HG03045 (cell line): ENCODE results near the gene TRIM9.

Experiments
- ATAC-seq: cut with Tn5 transposase; IDR thresholded peaks from one replicate; pipeline ENCODE4 v1.9.1; 2021; ENCODE audit warnings: mild to moderate bottlenecking, moderate library complexity; ENCODE audit not compliant: unreplicated experiment

TRIM9 gene

GRCh38 chr14:51059032-51059431 is 35.9 kb downstream of the TRIM9 start:
- no peak for ATAC-seq

DNA sequence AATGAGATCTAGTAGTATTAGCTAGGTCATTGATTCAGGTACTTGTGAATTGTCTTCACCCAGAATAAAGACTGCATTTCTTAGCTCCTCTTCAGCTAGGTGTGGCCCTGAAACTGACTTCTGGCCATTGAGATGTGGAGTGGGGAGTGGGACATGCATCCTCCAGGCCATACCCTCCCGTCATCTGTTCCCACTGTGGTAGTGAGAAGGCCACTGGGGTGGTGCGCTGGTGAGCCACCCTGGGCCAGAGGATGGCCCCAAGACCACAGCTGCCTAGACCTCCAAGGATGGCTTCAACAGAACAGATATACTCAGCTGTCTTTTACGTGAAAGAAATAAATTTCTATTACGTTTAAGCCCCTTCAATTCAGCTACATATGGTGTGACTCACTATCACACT is 36.5 kb downstream of the TRIM9 start:
- ATAC-seq, result no peak

DNA sequence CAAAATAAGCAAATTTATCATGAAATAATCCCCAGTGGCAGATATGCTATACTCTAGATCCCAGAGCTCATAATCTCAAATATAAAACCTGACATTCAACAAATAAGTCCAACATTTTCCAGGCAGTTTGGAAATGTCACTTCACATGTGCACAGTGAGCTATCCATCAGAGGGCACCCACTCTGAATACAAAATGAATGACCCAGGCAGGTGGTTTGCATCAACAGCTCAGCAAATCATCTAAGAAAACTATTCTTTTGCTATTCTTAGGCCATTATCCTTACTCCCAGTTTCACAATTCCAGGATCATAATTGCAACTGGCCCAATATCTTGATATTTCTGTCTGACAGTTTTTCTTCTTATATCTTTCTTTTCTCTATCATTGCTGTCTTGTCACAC is 38.5 kb downstream of the TRIM9 start:
- ATAC-seq, result no peak

- ATAC-seq, result no peak
These were observed 41.7 kb downstream of the TRIM9 start for GRCh38 chr14:51053157-51053556.

DNA sequence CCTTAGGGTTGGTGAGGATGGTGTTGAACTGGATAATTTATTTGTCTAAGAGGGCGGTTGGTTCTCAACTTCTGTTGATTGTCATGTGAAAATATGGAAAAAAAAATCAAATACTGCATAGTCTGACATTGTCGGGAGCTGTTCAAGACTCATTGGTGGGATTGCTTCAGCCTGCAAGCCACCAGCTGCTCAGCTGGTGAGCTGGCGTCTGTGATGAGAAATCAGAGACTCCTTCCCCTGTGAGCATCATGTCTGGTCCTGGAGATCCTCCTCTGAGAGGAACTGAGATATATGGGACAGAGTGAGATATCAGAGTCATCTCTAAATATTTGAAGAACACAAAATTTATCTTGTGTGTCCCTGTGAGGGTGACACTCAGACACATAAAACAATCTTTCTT is 49.9 kb downstream of the TRIM9 start:
- no peak for ATAC-seq

DNA sequence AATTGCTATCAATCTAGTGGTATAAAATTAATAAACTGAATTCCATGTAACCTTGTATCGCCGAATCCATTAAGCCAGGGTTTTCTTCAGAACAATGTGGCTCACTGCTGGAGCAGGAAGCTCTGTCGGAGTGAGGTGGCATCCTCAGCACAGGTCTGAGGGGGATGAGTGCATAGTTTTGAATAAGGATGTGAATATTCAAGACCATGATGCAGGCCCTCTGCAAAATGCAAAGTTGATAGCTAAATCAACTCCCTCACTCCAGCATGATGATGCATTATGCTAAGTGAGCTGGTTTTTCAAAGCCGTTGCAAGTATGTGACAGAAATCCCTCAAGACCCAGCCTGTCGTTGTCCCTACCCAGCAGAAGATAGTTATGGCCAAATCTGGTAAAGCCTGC is 53.0 kb downstream of the TRIM9 start:
- no peak for ATAC-seq

- no peak for ATAC-seq
These were observed 53.8 kb downstream of the TRIM9 start for GRCh38 chr14:51041108-51041531.

DNA sequence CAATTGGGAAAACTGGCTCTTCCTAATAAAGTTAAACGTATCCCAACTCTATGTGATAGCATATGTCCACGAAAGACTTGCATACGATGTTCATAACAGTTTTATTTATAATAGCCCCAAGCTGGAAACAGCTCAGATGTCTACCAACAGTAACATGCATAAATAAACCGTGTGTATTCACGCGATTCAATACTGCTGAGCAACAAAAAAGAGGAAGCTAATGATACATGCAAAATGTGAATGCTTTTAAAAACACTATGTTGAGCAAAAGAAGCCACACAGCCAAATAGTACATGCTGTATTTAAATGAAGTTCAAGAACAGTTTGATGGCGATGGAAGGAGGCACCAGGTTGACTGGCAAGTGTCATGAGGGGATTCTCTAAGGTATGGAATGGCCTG is 55.7 kb downstream of the TRIM9 start:
- ATAC-seq, result no peak

DNA sequence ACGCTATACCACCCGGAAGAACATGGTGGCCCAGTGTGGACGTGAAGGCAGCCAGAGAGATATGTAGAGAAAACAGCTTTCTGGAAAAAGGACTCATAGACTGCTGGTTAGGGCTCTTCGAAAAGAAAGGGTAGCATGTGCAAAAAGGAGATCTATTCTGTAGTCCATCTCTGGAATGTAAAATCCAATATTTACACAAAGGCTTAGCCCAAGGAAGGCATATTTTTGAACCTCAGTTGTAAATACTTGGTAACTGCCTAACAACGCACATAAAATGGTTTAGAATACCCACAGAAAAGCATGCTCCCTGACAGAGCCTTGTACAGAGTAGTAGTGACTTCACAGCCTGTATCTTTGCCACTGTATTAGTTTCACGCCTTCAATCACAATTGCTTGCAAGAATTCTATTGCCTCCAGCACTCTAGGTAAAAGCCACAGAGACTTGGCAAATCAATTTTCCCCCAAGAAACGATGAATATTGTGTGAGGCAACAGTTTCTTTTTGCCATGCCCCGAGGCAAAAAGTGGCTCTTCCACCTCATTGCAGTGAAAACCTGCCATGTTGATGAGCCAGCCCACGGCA is 59.2 kb downstream of the TRIM9 start:
- no peak for ATAC-seq

DNA sequence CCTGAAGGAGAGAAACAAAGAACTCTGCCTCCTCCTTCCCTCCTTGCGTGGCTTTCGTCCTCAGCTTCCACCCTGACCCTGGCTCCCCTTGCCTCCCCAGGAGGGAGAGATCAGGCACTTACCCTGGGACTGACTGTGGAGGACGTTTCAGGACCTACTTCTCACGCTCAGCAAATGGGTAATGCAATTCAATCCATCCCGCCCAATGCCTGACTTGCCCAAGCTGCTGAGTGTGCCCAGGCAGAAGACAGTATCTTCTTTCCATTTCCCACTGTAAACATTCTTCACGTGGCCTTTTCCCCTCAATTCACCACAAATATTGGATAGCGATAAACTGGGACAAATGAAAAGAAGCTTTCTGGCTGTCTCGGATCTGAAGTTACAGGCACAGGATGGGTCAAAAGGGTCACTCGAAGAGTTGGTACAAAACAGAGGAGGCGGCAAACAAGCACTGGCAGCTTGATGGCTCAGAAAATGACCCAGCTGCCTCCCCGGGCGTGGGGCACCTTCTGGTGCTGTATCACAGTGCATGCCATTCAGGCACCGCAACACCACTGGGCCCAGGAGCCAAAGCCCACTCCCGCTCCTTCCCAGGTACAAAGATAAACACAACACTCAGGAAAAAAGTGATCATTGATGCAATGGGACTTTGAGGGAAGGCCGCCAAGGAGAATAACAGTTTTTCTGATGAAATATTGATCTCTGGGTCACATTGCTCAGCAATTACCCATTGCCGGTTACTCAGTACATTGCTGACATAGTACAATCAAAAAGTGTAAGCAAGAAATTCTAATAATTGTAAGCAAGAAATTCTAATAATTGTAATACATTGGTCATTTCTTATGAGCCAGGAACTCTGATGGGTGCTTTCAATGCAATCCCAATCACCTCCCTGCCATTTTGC is 65.8 kb downstream of the TRIM9 start:
- ATAC-seq, result no peak

GRCh38 chr14:51028361-51028760 is 66.5 kb downstream of the TRIM9 start:
- ATAC-seq, result no peak

GRCh38 chr14:51024377-51024776 is 70.5 kb downstream of the TRIM9 start:
- ATAC-seq, result no peak

GRCh38 chr14:51023964-51024363 is 70.9 kb downstream of the TRIM9 start:
- no peak for ATAC-seq

DNA sequence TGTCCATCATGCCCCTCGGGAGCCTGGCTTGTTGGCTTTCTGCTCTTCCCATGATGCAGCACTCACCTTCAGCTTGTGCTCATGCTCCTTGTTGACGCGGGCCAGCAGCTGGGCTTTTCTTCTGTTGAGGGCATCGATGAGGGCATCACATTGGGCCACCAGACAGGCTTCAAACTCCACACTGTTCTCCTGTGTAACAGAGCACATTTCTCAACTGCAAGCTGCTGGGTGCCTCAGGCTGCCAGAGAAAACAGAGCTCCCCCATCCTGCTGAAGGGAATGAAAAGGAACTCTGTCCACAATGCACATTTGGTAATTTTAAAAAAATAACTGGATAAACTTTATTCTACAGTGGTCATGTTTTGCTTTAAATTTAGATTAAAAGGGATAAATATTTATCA is 72.1 kb downstream of the TRIM9 start:
- ATAC-seq, result no peak

DNA sequence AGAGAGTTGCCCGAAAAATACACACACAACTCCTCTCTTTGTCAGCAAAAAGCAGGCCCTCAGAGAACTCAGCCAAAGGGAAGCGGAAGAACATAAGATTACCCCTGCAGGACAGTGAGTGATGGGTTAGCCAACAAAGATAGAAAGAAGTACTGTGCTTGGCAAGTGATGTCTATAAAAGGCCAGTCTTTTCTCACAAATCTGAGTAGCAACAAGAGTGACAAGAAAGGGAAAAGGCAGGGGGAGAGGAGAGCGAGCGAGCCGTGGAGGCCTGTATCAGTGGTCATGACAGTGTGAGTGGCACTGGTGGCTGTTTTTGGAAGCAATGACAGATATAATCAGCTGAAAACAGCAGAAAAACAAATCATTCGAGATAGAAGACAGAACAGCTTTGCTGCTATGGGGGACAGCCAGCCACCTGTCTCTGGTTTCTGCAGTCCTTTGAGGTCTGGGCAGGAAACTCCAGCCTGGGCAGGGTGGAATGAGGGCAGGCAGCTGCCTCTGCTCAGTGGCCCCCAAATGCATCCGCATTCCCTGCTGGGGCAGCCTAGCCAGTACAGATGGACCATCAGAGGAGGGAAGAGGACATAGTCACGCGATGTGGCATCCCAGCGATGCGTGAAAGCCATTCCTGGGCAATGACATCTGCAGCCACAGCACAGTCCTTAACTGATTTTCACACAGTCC is 74.7 kb downstream of the TRIM9 start:
- no peak for ATAC-seq

- ATAC-seq, result no peak
These were observed 75.8 kb downstream of the TRIM9 start for GRCh38 chr14:51019089-51019488.

DNA sequence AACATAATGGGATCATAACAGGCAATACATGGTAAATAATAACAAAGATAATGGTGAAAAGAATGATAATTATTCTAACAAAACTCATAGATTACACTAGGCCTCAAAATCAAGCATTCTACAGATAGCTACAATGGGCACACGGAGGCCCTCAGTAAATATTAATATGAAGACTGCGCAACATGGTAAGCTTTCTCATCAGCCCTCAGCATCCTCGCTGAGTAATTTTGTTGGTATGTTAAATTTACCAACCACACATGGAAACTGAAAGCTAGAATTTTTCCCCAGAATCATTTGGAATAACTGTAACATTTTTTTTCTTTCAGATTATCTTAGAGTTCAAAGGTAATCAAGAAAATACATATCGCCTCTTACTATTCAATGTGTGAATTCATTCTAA is 76.4 kb downstream of the TRIM9 start:
- ATAC-seq, result no peak

GRCh38 chr14:51014625-51015024 is 80.3 kb downstream of the TRIM9 start:
- no peak for ATAC-seq

DNA sequence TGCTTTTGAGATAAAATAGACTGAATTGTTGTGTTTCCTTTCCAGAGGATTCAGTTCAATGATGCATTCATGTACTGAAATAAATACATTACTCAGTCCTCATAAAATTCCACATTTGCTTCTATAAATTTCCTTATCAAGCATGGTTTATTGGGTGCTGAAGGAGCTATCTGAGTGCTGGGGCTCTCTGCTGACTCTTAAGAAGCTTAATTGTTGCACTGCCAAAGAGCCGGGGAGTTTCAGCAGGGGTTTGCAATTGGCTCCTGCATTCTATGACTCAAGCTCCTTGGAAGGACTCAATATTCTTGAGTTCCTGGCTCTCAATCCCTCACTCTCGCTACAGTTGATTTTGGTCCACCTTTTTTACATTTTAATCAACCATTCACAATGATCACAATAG is 80.8 kb downstream of the TRIM9 start:
- ATAC-seq, result no peak

- no peak for ATAC-seq
These were observed 82.8 kb downstream of the TRIM9 start for GRCh38 chr14:51012055-51012454.

GRCh38 chr14:51008446-51008845 is 86.5 kb downstream of the TRIM9 start:
- ATAC-seq, result no peak

GRCh38 chr14:51006781-51007211 is 88.1 kb downstream of the TRIM9 start:
- ATAC-seq, result no peak
